IMR-90 (cell line): ENCODE measurements around the gene TIMM17B. TPM values are rescaled to one million over a fixed set of nuclear protein-coding genes. Genes with fewer than 3 reads are reported as not detected.

Experiments
- ATAC-seq: fragments of 200-7000 bp; cut with Tn5 transposase; 2 replicates; pipeline ENCODE4 v1.9.1; 2020; ENCODE audit warnings: low read depth, mild to moderate bottlenecking, moderate library complexity
- BruUV-seq: library from RNA; stranded (reverse); fragments of 400-500 nt; replicated peaks from 2 replicates; lab custom pipeline; 2021; lab: Mats Ljungman, UMichigan
- CTCF ChIA-PET: fragments of 300-600 bp; formaldehyde crosslinking; extraction: SDS; loops from one replicate; lab custom pipeline; 2021; ENCODE audit warnings: antibody characterized with exemption; lab: Yijun Ruan, JAX
- POLR2A ChIA-PET: fragments of 300-600 bp; sonication (Branson Sonifier 250); formaldehyde crosslinking; loops from one replicate; lab custom pipeline; 2022; ENCODE audit warnings: antibody characterized with exemption; ENCODE audit not compliant: unreplicated experiment; lab: Charles Lee
- DNase-seq: peaks from one replicate; pipeline ENCODE4 v3.0.0; 2013
- H2AFZ ChIP-seq: replicated peaks from 2 replicates; pipeline ENCODE3; 2013; ENCODE audit warnings: low read length, mild to moderate bottlenecking; ENCODE audit not compliant: poor library complexity
- H2AK5ac ChIP-seq: 2 replicates; pipeline ENCODE4 v1.6.1; 2013; ENCODE audit warnings: low read depth, low read length, inconsistent platforms
- H2AK9ac ChIP-seq: replicated peaks from 2 replicates; pipeline ENCODE3; 2013; ENCODE audit warnings: mild to moderate bottlenecking, low read depth, low read length, moderate library complexity; ENCODE audit not compliant: poor library complexity
- H2BK120ac ChIP-seq: 2 replicates; pipeline ENCODE4 v1.6.1; 2013; ENCODE audit warnings: low read depth, low read length, inconsistent platforms
- H2BK15ac ChIP-seq: 3 replicates; pipeline ENCODE4 v1.6.1; 2013; ENCODE audit warnings: low read depth, low read length, inconsistent platforms
- H2BK20ac ChIP-seq: 2 replicates; pipeline ENCODE4 v1.6.1; 2013; ENCODE audit warnings: low read depth, mild to moderate bottlenecking, inconsistent platforms, low read length, moderate library complexity
- H2BK5ac ChIP-seq: 2 replicates; pipeline ENCODE4 v1.6.1; 2013; ENCODE audit warnings: mild to moderate bottlenecking, low read depth, low read length, inconsistent platforms; ENCODE audit not compliant: poor library complexity, severe bottlenecking
- H3K14ac ChIP-seq: replicated peaks from 2 replicates; pipeline ENCODE4 v1.6.1; 2013; ENCODE audit warnings: low read depth, low read length, inconsistent platforms
- H3K18ac ChIP-seq: 2 replicates; pipeline ENCODE4 v1.6.1; 2013; ENCODE audit warnings: low read depth, low read length, control low read depth
- H3K23ac ChIP-seq: 2 replicates; pipeline ENCODE4 v1.6.1; 2013; ENCODE audit warnings: low read depth, low read length, inconsistent platforms
- H3K27ac ChIP-seq: 2 replicates; pipeline ENCODE4 v1.5.1; 2013; ENCODE audit warnings: mild to moderate bottlenecking, control low read depth, low read length; ENCODE audit not compliant: insufficient read depth
- H3K27me3 ChIP-seq: 2 replicates; pipeline ENCODE4 v1.6.1; 2013; ENCODE audit warnings: low read length; ENCODE audit not compliant: control insufficient read depth, insufficient read depth
- H3K36me3 ChIP-seq: 2 replicates; pipeline ENCODE4 v1.6.1; 2013; ENCODE audit warnings: low read length, mixed read lengths; ENCODE audit not compliant: control insufficient read depth, insufficient read depth
- H3K4ac ChIP-seq: 2 replicates; pipeline ENCODE4 v1.6.1; 2013; ENCODE audit warnings: low read depth, low read length, inconsistent platforms
- H3K4me1 ChIP-seq: 2 replicates; pipeline ENCODE4 v1.6.1; 2013; ENCODE audit warnings: low read length, mixed read lengths; ENCODE audit not compliant: control insufficient read depth, insufficient read depth
- H3K4me2 ChIP-seq: 2 replicates; pipeline ENCODE4 v1.6.1; 2013; ENCODE audit warnings: low read depth, mild to moderate bottlenecking, control low read depth, low read length, moderate library complexity
- H3K4me3 ChIP-seq: 2 replicates; pipeline ENCODE4 v1.5.1; 2013; ENCODE audit warnings: low read depth, mild to moderate bottlenecking, control low read depth, low read length, moderate library complexity; ENCODE audit not compliant: insufficient read depth
- H3K56ac ChIP-seq: 2 replicates; pipeline ENCODE4 v1.6.1; 2013; ENCODE audit warnings: low read length, inconsistent platforms; ENCODE audit not compliant: insufficient read depth; ENCODE audit errors: extremely low read depth
- H3K79me1 ChIP-seq, 2 experiments: 2 replicates each; pipeline ENCODE4 v1.6.1; 2013; ENCODE audit warnings: low read length in 2 of 2, inconsistent platforms in 1 of 2, low read depth in 1 of 2
- H3K9ac ChIP-seq: 2 replicates; pipeline ENCODE4 v1.6.1; 2013; ENCODE audit warnings: low read depth, low read length, control low read depth
- H3K9me1 ChIP-seq: 2 replicates; pipeline ENCODE4 v1.6.1; 2013; ENCODE audit warnings: low read length, inconsistent platforms; ENCODE audit not compliant: insufficient read depth
- H3K9me3 ChIP-seq: 2 replicates; pipeline ENCODE4 v1.6.1; 2013; ENCODE audit warnings: low read length; ENCODE audit not compliant: control insufficient read depth, insufficient read depth
- H4K20me1 ChIP-seq: 2 replicates; pipeline ENCODE4 v1.6.1; 2013; ENCODE audit warnings: low read length, inconsistent platforms; ENCODE audit not compliant: insufficient read depth
- H4K5ac ChIP-seq: 2 replicates; pipeline ENCODE4 v1.6.1; 2013; ENCODE audit warnings: mild to moderate bottlenecking, low read depth, low read length, control low read depth
- H4K8ac ChIP-seq, 2 experiments: 2 replicates each; pipeline ENCODE4 v1.6.1; 2013; ENCODE audit warnings: low read depth in 2 of 2, low read length in 2 of 2, control low read depth in 1 of 2, inconsistent platforms in 1 of 2
- H4K91ac ChIP-seq: 2 replicates; pipeline ENCODE4 v1.6.1; 2013; ENCODE audit warnings: low read depth, low read length, inconsistent platforms; ENCODE audit not compliant: insufficient read depth
- BHLHE40 ChIP-seq: fragments of 150-350 bp; IDR thresholded peaks from 2 replicates; pipeline ENCODE4 v1.6.1; 2016; ENCODE audit warnings: mild to moderate bottlenecking, low read depth, low read length
- CEBPB ChIP-seq: IDR thresholded peaks from 2 replicates; pipeline ENCODE4 v1.6.1; 2012; ENCODE audit warnings: low read depth, low read length, improper control_type of control experiment
- CHD1 ChIP-seq: IDR thresholded peaks from 2 replicates; pipeline ENCODE4 v1.6.1; 2012; ENCODE audit warnings: low read depth, low read length, improper control_type of control experiment
- FOS ChIP-seq: fragments of 150-350 bp; IDR thresholded peaks from 2 replicates; pipeline ENCODE4 v1.6.1; 2016; ENCODE audit warnings: low read depth, low read length
- MAFK ChIP-seq: IDR thresholded peaks from 2 replicates; pipeline ENCODE4 v1.6.1; 2012; ENCODE audit warnings: low read depth, low read length, improper control_type of control experiment
- MAZ ChIP-seq: IDR thresholded peaks from 2 replicates; pipeline ENCODE4 v1.6.1; 2012; ENCODE audit warnings: low read depth, mild to moderate bottlenecking, low read length, improper control_type of control experiment, moderate library complexity, borderline replicate concordance
- MXI1 ChIP-seq: IDR thresholded peaks from 2 replicates; pipeline ENCODE4 v1.6.1; 2012; ENCODE audit warnings: low read depth, mild to moderate bottlenecking, low read length, moderate library complexity, borderline replicate concordance
- NFE2L2 ChIP-seq: fragments of 150-350 bp; IDR thresholded peaks from 2 replicates; pipeline ENCODE4 v1.6.1; 2016; ENCODE audit warnings: low read depth, mild to moderate bottlenecking, low read length
- RAD21 ChIP-seq: IDR thresholded peaks from 2 replicates; pipeline ENCODE4 v1.6.1; 2012; ENCODE audit warnings: low read length, improper control_type of control experiment
- RCOR1 ChIP-seq: IDR thresholded peaks from 2 replicates; pipeline ENCODE4 v1.6.1; 2012; ENCODE audit warnings: mild to moderate bottlenecking, low read length, improper control_type of control experiment; ENCODE audit not compliant: insufficient replicate concordance
- RFX5 ChIP-seq: IDR thresholded peaks from 2 replicates; pipeline ENCODE4 v1.8.0; 2012; ENCODE audit warnings: low read depth, mild to moderate bottlenecking, low read length, moderate library complexity
- SMC3 ChIP-seq: fragments of 150-350 bp; IDR thresholded peaks from 2 replicates; pipeline ENCODE4 v1.6.1; 2016; ENCODE audit warnings: low read depth, mild to moderate bottlenecking, antibody characterized with exemption, low read length, moderate library complexity
- WGBS, 2 experiments: methylation state at CpG; one replicate each; pipeline versions ENCODE4 v1.1.5 to v1.1.7; 2013; ENCODE audit warnings: missing lambda C conversion rate in 2 of 2; ENCODE audit not compliant: insufficient read length in 1 of 2; ENCODE audit errors: extremely low coverage in 2 of 2; 5-methylcytosine and 5-hydroxymethylcytosine counted together
- dilution Hi-C: fragments of 300-500 bp; cut with HindIII; formaldehyde crosslinking; loops from one replicate; pipeline ENCODE4 v1.14.3; 2018; ENCODE audit warnings: low sequenced_read_pairs; ENCODE audit not compliant: unreplicated experiment
- in situ Hi-C: fragments of 300-500 bp; cut with MboI; formaldehyde crosslinking; loops from 3 replicates; pipeline ENCODE4 v1.14.3; 2019; ENCODE audit warnings: low sequenced_read_pairs, inconsistent platforms, mixed read lengths
- intact Hi-C: fragments of 100-400 bp; cut with micrococcal nuclease; formaldehyde crosslinking; loops from 2 replicates; pipeline ENCODE4 v1.10.0; 2022
- polyA plus RNA-seq, 3 experiments: library from polyadenylated mRNA; depleted of rRNA; stranded (reverse); fragments of >200 nt; gene quantifications; 2 replicates each; pipeline ENCODE4 v1.2.3, GENCODE V29; 2012; ENCODE audit warnings: low replicate concordance in 1 of 3
- total RNA-seq: library from RNA; depleted of rRNA; stranded (reverse); fragments of >200 nt; gene quantifications from 2 replicates; pipeline ENCODE4 v1.2.3, GENCODE V29; 2012
- TF ChIP-seq, protein P1 (sequence below): fragments of 150-350 bp; IDR thresholded peaks from 2 replicates; pipeline ENCODE4 v1.6.1; 2017; ENCODE audit warnings: mild to moderate bottlenecking, antibody characterized with exemption, low read length, low read depth
- TF ChIP-seq, protein P2 (sequence below): fragments of 150-350 bp; IDR thresholded peaks from 2 replicates; pipeline ENCODE4 v1.6.1; 2016; ENCODE audit warnings: low read depth, mild to moderate bottlenecking, low read length, moderate library complexity, borderline replicate concordance

Gene TIMM17B
- total and polyA plus RNA-seq, 2 of the 4 experiments (the other 2 are of a cell fraction), result 28.7 to 73.6 TPM

DNA sequence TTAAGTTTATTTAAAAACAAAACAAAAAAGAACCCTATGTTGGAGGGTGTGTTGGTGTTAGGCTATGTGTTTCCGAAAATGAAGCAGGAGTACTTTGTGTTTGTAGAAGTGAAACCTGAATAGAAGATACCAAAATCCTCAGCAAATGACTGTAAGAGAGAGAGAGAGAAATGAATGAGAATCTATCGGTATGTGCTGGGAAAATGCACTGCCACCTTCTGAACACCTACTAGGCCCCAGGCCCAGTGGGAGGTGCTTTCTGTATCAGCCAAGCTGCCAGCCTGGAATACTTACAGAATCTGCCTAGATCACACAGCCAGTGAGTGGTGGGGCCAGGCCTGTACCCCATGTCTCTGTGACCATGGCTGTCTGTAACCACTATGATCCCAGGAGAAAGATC lies 36.2 kb upstream of the TIMM17B start:
- Histone ChIP-seq H4K8ac (no peak overlapping the region), H4K5ac (no peak overlapping the region), H2AK5ac (no peak overlapping the region), H3K4me1 (no peaks in the 10 kb centered on the region; the same call in 1 of the 2 replicates), H3K56ac (no peak overlapping the region), H2AFZ (no peak overlapping the region), H3K4me3 (no peak overlapping the region), H2BK5ac (no peak overlapping the region), H3K27me3 (no peaks in the 10 kb centered on the region), H3K27ac (no peak overlapping the region), H2AK9ac (no peak overlapping the region), H3K9ac (no peak overlapping the region), H3K18ac (no peak overlapping the region), H2BK20ac (no peak overlapping the region), H3K4ac (no peak overlapping the region), H4K20me1 (peaks cover 11% of the 10 kb centered on the region), H3K79me1 (peaks cover 2 to 18% of the 10 kb centered on the region in 2 experiments), H3K23ac (no peak overlapping the region), H3K36me3 (peaks cover 17% of the 10 kb centered on the region), H4K91ac (no peak overlapping the region), H3K9me3 (no peaks in the 10 kb centered on the region), H2BK120ac (no peak overlapping the region), H3K9me1 (no peaks in the 10 kb centered on the region; the same call in 1 of the 2 replicates), H2BK15ac (no peak overlapping the region), H3K4me2 (no peak overlapping the region), H3K14ac (no peak overlapping the region)
- in situ Hi-C loops (no loop called here), dilution Hi-C loops (no loop called here), intact Hi-C loops (no loop called here)
- TF ChIP-seq RFX5 (no peak), CHD1 (no peak), BHLHE40 (no peak), RAD21 (no peak), MAFK (no peak), MXI1 (no peak), FOS (no peak), RCOR1 (no peak), MAZ (no peak), SMC3 (no peak), NFE2L2 (no peak), CEBPB (no peak)
- TF ChIP-seq, protein P1, sequence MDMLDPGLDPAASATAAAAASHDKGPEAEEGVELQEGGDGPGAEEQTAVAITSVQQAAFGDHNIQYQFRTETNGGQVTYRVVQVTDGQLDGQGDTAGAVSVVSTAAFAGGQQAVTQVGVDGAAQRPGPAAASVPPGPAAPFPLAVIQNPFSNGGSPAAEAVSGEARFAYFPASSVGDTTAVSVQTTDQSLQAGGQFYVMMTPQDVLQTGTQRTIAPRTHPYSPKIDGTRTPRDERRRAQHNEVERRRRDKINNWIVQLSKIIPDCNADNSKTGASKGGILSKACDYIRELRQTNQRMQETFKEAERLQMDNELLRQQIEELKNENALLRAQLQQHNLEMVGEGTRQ, result no peak
- TF ChIP-seq, protein P2, sequence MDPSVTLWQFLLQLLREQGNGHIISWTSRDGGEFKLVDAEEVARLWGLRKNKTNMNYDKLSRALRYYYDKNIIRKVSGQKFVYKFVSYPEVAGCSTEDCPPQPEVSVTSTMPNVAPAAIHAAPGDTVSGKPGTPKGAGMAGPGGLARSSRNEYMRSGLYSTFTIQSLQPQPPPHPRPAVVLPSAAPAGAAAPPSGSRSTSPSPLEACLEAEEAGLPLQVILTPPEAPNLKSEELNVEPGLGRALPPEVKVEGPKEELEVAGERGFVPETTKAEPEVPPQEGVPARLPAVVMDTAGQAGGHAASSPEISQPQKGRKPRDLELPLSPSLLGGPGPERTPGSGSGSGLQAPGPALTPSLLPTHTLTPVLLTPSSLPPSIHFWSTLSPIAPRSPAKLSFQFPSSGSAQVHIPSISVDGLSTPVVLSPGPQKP, result no peak
- no CpG with 5 or more reads among the region's 2 CpGs for WGBS, 2 experiments
- ATAC-seq, result no peak
- DNase-seq, result no peak
- no TSS peak for BruUV-seq
- POLR2A ChIA-PET, result no interaction called here
- CTCF ChIA-PET, result no interaction called here
